HepG2 (cell line): ENCODE data around the gene RPSA. TPM values are rescaled to one million over a fixed set of nuclear protein-coding genes. Genes with fewer than 3 reads are reported as not detected.

ENCODE experiments used
- CBX1 ChIP-seq: IDR thresholded peaks from one replicate; pipeline ENCODE4 v1.6.1; 2016; ENCODE audit warnings: antibody characterized with exemption, low read depth
- ELF3 ChIP-seq: IDR thresholded peaks from 2 replicates; pipeline ENCODE4 v1.6.1; 2016; ENCODE audit warnings: missing genetic modification reagents, missing compliant biosample characterization
- FOSL2 ChIP-seq: sonication (generic); formaldehyde crosslinking; IDR thresholded peaks from 2 replicates; pipeline ENCODE4 v1.4.0; 2020; ENCODE audit warnings: missing genetic modification reagents
- FOXK1 ChIP-seq: sonication (generic); formaldehyde crosslinking; IDR thresholded peaks from 2 replicates; pipeline ENCODE4 v1.4.0; 2020; ENCODE audit warnings: low read depth, missing genetic modification reagents, borderline replicate concordance
- HNF4A ChIP-seq: sonication (generic); formaldehyde crosslinking; IDR thresholded peaks from 2 replicates; pipeline ENCODE4 v1.4.0; 2020; ENCODE audit warnings: missing genetic modification reagents
- HNRNPH1 ChIP-seq: fragments of 200-400 bp; formaldehyde crosslinking; optimal IDR thresholded peaks from 2 replicates; pipeline ENCODE3; 2017; ENCODE audit warnings: mild to moderate bottlenecking, low read depth, low read length
- KDM5A ChIP-seq: fragments of 200-600 bp; sonication (generic); IDR thresholded peaks from 2 replicates; pipeline ENCODE4 v1.7.0; 2018; ENCODE audit warnings: antibody characterized with exemption, mild to moderate bottlenecking, low read length, borderline replicate concordance
- NR2C2 ChIP-seq: sonication (generic); formaldehyde crosslinking; IDR thresholded peaks from 2 replicates; pipeline ENCODE4 v1.4.0; 2020; ENCODE audit warnings: missing genetic modification reagents, mild to moderate bottlenecking, moderate library complexity, borderline replicate concordance
- POLR2G ChIP-seq: fragments of 200-400 bp; formaldehyde crosslinking; IDR thresholded peaks from 2 replicates; pipeline ENCODE4 v1.6.1; 2018; ENCODE audit warnings: mild to moderate bottlenecking, low read depth, low read length, moderate library complexity
- REL ChIP-seq: sonication (generic); formaldehyde crosslinking; conservative IDR thresholded peaks from 2 replicates; pipeline ENCODE4 v1.8.0; 2022; ENCODE audit warnings: mild to moderate bottlenecking, missing genetic modification reagents, moderate library complexity
- SMAD3 ChIP-seq: sonication (generic); formaldehyde crosslinking; IDR thresholded peaks from 2 replicates; pipeline ENCODE4 v1.4.0; 2020; ENCODE audit warnings: missing genetic modification reagents
- TAF15 ChIP-seq: fragments of 200-400 bp; formaldehyde crosslinking; IDR thresholded peaks from one replicate; pipeline ENCODE4 v1.6.1; 2018; ENCODE audit warnings: mild to moderate bottlenecking, low read depth, low read length; ENCODE audit not compliant: poor library complexity, severe bottlenecking
- TBX3 ChIP-seq: fragments of 450-650 bp; IDR thresholded peaks from 2 replicates; pipeline ENCODE4 v1.6.1; 2017; ENCODE audit warnings: antibody characterized with exemption, mild to moderate bottlenecking, inconsistent platforms, borderline replicate concordance
- ZBTB21 ChIP-seq: sonication (generic); formaldehyde crosslinking; IDR thresholded peaks from 2 replicates; pipeline ENCODE4 v1.4.0; 2020; ENCODE audit warnings: missing genetic modification reagents
- ZBTB3 ChIP-seq: sonication (generic); formaldehyde crosslinking; IDR thresholded peaks from 2 replicates; pipeline ENCODE4 v1.4.0; 2020; ENCODE audit warnings: low read depth, mild to moderate bottlenecking, moderate library complexity, missing genetic modification reagents, borderline replicate concordance
- ZNF17 ChIP-seq: sonication (generic); formaldehyde crosslinking; IDR thresholded peaks from 2 replicates; pipeline ENCODE4 v1.5.0; 2020; ENCODE audit warnings: mild to moderate bottlenecking, missing genetic modification reagents
- ZNF205 ChIP-seq: IDR thresholded peaks from 2 replicates; pipeline ENCODE4 v1.6.1; 2018; ENCODE audit warnings: missing biosample characterization, missing genetic modification reagents
- ZNF230 ChIP-seq: sonication (generic); formaldehyde crosslinking; IDR thresholded peaks from 2 replicates; pipeline ENCODE4 v1.4.0; 2020; ENCODE audit warnings: mild to moderate bottlenecking, missing genetic modification reagents
- ZNF317 ChIP-seq: sonication (generic); formaldehyde crosslinking; IDR thresholded peaks from 2 replicates; pipeline ENCODE4 v1.5.0; 2020; ENCODE audit warnings: mild to moderate bottlenecking, missing genetic modification reagents
- ZNF501 ChIP-seq: sonication (generic); formaldehyde crosslinking; IDR thresholded peaks from 2 replicates; pipeline ENCODE4 v1.5.1; 2020; ENCODE audit warnings: mild to moderate bottlenecking, moderate library complexity, missing genetic modification reagents
- ZNF564 ChIP-seq: sonication (generic); formaldehyde crosslinking; IDR thresholded peaks from 2 replicates; pipeline ENCODE4 v1.8.1; 2023; ENCODE audit warnings: mild to moderate bottlenecking, missing genetic modification reagents
- ZNF724P ChIP-seq: sonication (generic); formaldehyde crosslinking; IDR thresholded peaks from 2 replicates; pipeline ENCODE4 v1.8.0; 2022; ENCODE audit warnings: missing genetic modification reagents, borderline replicate concordance
- ZNF788 ChIP-seq: sonication (generic); formaldehyde crosslinking; IDR thresholded peaks from 2 replicates; pipeline ENCODE4 v1.5.0; 2020; ENCODE audit warnings: mild to moderate bottlenecking, missing genetic modification reagents, borderline replicate concordance
- polyA plus RNA-seq, 8 experiments: library from polyadenylated mRNA; depleted of rRNA in 3 of 8; stranded (reverse) in 7 of 8; unstranded in 1 of 8; fragments of >200 nt; fragmentation: Illumina TruSeq in 4 of 8; extraction: Trizol in 4 of 8; gene quantifications; 2 replicates each; pipeline versions ENCODE4 v1.2.1 to v1.2.3, GENCODE V29; 2011 to 2016; ENCODE audit warnings: low read depth in 4 of 8, missing spikeins in 1 of 8, mixed read lengths in 1 of 8; ENCODE audit not compliant: insufficient read depth in 1 of 8
- total RNA-seq, 5 experiments: library from RNA; depleted of rRNA; stranded (reverse); fragments of >200 nt; fragmentation: Illumina TruSeq; extraction: Trizol; gene quantifications; 2 replicates each; pipeline ENCODE4 v1.2.3, GENCODE V29; 2016; ENCODE audit warnings: low read depth in 1 of 5
- TF ChIP-seq, protein P1 (sequence below): sonication (generic); formaldehyde crosslinking; IDR thresholded peaks from 2 replicates; pipeline ENCODE4 v1.5.0; 2020; ENCODE audit warnings: mild to moderate bottlenecking, missing genetic modification reagents
- TF ChIP-seq, protein P2 (sequence below): sonication (generic); formaldehyde crosslinking; IDR thresholded peaks from 2 replicates; pipeline ENCODE4 v1.8.0; 2023; ENCODE audit warnings: mild to moderate bottlenecking, missing genetic modification reagents
- TF ChIP-seq, protein P3 (sequence below): sonication (generic); formaldehyde crosslinking; IDR thresholded peaks from 2 replicates; pipeline ENCODE4 v1.8.1; 2023; ENCODE audit warnings: missing genetic modification reagents, mild to moderate bottlenecking, borderline replicate concordance
- TF ChIP-seq, protein P4 (sequence below): IDR thresholded peaks from 2 replicates; pipeline ENCODE4 v1.6.1; 2016; ENCODE audit warnings: missing compliant biosample characterization, missing genetic modification reagents, borderline replicate concordance

RPSA gene
- total and polyA plus RNA-seq, 2 of the 13 experiments (the other 11 are each of a cell fraction or from before 2014, with no cell fraction given) = 1,683 to 3,226 TPM

DNA sequence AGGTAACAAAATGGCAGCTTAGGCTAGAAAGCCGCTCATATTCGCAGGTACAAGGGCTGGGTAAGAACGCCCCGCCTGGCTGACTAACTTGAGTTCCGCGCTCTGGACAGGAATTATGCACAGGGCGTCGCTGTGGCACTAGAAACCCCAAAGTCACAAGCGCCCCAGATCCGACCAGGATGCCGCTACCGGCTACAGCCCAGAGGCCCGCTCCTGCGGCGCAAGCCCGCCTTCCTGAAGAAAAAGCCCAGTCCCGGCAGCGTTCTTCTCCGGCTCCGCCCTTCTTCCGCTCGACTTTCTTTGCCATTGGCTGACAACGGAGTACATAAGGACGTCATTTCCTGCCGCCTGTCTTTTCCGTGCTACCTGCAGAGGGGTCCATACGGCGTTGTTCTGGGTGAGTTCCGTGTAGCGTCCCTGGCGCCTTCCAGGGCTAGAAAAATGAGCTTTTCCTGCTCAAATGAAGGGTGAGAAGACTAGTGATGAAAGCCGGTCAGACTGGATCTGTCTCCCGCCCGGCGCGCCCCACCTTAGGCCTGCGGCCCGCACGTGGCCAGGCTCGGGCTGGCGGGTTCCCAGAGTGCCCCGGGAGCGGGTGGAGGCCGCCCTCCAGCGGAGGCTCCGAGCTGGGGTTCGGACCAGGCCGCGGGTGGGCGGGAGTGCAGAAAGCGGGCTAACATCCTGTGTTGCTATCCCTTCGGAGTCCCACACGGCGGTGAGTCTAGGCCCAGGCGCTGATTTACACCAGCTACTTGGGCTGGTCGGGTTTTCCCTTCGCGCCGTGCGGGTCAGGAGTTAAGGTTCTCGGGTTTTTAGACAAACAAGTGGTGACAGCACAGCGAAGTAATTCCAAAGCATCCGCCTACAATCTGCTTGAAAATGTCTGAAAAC, at the start of gene RPSA (continued):
- peak; percentile 80 for TF ChIP-seq ZNF205
- TF ChIP-seq ZNF788 (CRISPR knock-in tag) = peak; percentile 85
- TF ChIP-seq ZBTB3 (CRISPR knock-in tag) = no peak
- no peak; the same call in 1 of the 2 replicates for TF ChIP-seq KDM5A
- peak; percentile 90 for TF ChIP-seq TAF15
- no peak for TF ChIP-seq TBX3
- no peak for TF ChIP-seq ZNF724P (CRISPR knock-in tag)
- TF ChIP-seq ZBTB21 (CRISPR knock-in tag) = no peak; the same call in 1 of the 2 replicates
- TF ChIP-seq REL (CRISPR knock-in tag) = no peak; the same call in 1 of the 2 replicates
- TF ChIP-seq NR2C2 (CRISPR knock-in tag) = 0 out of 2 replicates have a peak, but pooled peaks have one; percentile 31
- TF ChIP-seq, protein P1, sequence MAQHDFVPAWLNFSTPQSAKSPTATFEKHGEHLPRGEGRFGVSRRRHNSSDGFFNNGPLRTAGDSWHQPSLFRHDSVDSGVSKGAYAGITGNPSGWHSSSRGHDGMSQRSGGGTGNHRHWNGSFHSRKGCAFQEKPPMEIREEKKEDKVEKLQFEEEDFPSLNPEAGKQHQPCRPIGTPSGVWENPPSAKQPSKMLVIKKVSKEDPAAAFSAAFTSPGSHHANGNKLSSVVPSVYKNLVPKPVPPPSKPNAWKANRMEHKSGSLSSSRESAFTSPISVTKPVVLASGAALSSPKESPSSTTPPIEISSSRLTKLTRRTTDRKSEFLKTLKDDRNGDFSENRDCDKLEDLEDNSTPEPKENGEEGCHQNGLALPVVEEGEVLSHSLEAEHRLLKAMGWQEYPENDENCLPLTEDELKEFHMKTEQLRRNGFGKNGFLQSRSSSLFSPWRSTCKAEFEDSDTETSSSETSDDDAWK = no peak
- TF ChIP-seq ZNF564 (CRISPR knock-in tag) = peak; percentile 91; the same call in 1 of the 2 replicates
- TF ChIP-seq FOXK1 (CRISPR knock-in tag) = peak; percentile 35; the same call in 1 of the 2 replicates
- no peak for TF ChIP-seq FOSL2 (CRISPR knock-in tag)
- TF ChIP-seq, protein P2, sequence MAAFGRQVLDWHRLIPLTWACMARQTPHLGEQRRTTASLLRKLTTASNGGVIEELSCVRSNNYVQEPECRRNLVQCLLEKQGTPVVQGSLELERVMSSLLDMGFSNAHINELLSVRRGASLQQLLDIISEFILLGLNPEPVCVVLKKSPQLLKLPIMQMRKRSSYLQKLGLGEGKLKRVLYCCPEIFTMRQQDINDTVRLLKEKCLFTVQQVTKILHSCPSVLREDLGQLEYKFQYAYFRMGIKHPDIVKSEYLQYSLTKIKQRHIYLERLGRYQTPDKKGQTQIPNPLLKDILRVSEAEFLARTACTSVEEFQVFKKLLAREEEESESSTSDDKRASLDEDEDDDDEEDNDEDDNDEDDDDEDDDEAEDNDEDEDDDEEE (CRISPR knock-in tag) = peak; percentile 86; the same call in 1 of the 2 replicates
- TF ChIP-seq, protein P3, sequence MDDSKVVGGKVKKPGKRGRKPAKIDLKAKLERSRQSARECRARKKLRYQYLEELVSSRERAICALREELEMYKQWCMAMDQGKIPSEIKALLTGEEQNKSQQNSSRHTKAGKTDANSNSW (CRISPR knock-in tag) = no peak
- no peak for TF ChIP-seq HNF4A (CRISPR knock-in tag)
- peak; percentile 46 for TF ChIP-seq CBX1
- TF ChIP-seq ZNF501 (CRISPR knock-in tag) = peak; percentile 97
- TF ChIP-seq, protein P4, sequence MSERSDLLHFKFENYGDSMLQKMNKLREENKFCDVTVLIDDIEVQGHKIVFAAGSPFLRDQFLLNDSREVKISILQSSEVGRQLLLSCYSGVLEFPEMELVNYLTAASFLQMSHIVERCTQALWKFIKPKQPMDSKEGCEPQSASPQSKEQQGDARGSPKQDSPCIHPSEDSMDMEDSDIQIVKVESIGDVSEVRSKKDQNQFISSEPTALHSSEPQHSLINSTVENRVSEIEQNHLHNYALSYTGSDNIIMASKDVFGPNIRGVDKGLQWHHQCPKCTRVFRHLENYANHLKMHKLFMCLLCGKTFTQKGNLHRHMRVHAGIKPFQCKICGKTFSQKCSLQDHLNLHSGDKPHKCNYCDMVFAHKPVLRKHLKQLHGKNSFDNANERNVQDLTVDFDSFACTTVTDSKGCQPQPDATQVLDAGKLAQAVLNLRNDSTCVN = no peak; the same call in 1 of the 2 replicates
- peak; percentile 78 for TF ChIP-seq ELF3 (CRISPR knock-in tag)
- TF ChIP-seq ZNF230 (CRISPR knock-in tag) = no peak
- TF ChIP-seq HNRNPH1 = no peak
- peak; percentile 88 for TF ChIP-seq ZNF317 (CRISPR knock-in tag)
- 0 out of 2 replicates have a peak, but pooled peaks have one; percentile 43 for TF ChIP-seq SMAD3
- peak; percentile 100 for TF ChIP-seq POLR2G
- no peak for TF ChIP-seq ZNF17 (CRISPR knock-in tag)
